ENCODE measurements around the gene DAPL1.

DAPL1 gene

GRCh38 chr2:158795195-158795924, at the start of gene DAPL1:
Gene DAPL1, plus strand, starts transcription at chr2:158795317. Its CDS starts 56 bp downstream, at chr2:158795373.
- peak within 1 kb of the TSS in 11 of 21 experiments; percentile 4 to 81 (median 42) for H3K27ac ChIP-seq
- peak within 1 kb of the TSS in 6 of 7 experiments; percentile 20 to 44 (median 24) for H3K4me3 ChIP-seq

- Histone ChIP-seq H3K4me3 (no peak overlapping the region), H3K27ac (peak overlapping the region in 3 of 21 experiments; percentile 6 to 18 (median 15))
Measured at GRCh38 chr2:158745866-158746382, 49.2 kb upstream of the DAPL1 start.

- no peak overlapping the region for H3K4me3 ChIP-seq
- peak overlapping the region in 1 of 21 experiments; percentile 15 for H3K27ac ChIP-seq
Measured at GRCh38 chr2:158746488-158746887, 48.6 kb upstream of the DAPL1 start.

GRCh38 chr2:158747281-158747680, 47.8 kb upstream of the DAPL1 start:
- H3K4me3 ChIP-seq: no peak overlapping the region
- peak overlapping the region in 1 of 21 experiments; percentile 15 for H3K27ac ChIP-seq

GRCh38 chr2:158748926-158749590, 46.1 kb upstream of the DAPL1 start:
- no peak overlapping the region for H3K27ac ChIP-seq
- no peak overlapping the region for H3K4me3 ChIP-seq

- no peak overlapping the region for H3K4me3 ChIP-seq
- no peak overlapping the region for H3K27ac ChIP-seq
Measured at GRCh38 chr2:158750458-158751125, 44.5 kb upstream of the DAPL1 start.

- Histone ChIP-seq H3K27ac (peak overlapping the region in 1 of 21 experiments; percentile 1), H3K4me3 (peak overlapping the region in 1 of 7 experiments; percentile 11)
Measured at GRCh38 chr2:158753641-158754611, 41.2 kb upstream of the DAPL1 start.

- no peak overlapping the region for H3K27ac ChIP-seq
- H3K4me3 ChIP-seq: no peak overlapping the region
Measured at GRCh38 chr2:158755310-158756087, 39.6 kb upstream of the DAPL1 start.

GRCh38 chr2:158756331-158756730, 38.8 kb upstream of the DAPL1 start:
- Histone ChIP-seq H3K27ac (no peak overlapping the region), H3K4me3 (no peak overlapping the region)

- no peak overlapping the region for H3K27ac ChIP-seq
- no peak overlapping the region for H3K4me3 ChIP-seq
Measured at GRCh38 chr2:158756976-158757375, 38.1 kb upstream of the DAPL1 start.

- Histone ChIP-seq H3K27ac (peak overlapping the region in 13 of 21 experiments; percentile 2 to 90 (median 49)), H3K4me3 (no peak overlapping the region)
Measured at GRCh38 chr2:158760887-158761286, 34.2 kb upstream of the DAPL1 start.

GRCh38 chr2:158761621-158762020, 33.5 kb upstream of the DAPL1 start:
- Histone ChIP-seq H3K4me3 (no peak overlapping the region), H3K27ac (peak overlapping the region in 17 of 21 experiments; percentile 3 to 90 (median 69))

GRCh38 chr2:158762336-158762735, 32.8 kb upstream of the DAPL1 start:
- H3K4me3 ChIP-seq: no peak overlapping the region
- H3K27ac ChIP-seq: peak overlapping the region in 20 of 21 experiments; percentile 27 to 90 (median 66)

GRCh38 chr2:158766524-158766923, 28.6 kb upstream of the DAPL1 start:
- no peak overlapping the region for H3K4me3 ChIP-seq
- peak overlapping the region in 2 of 21 experiments; percentile 70 to 78 for H3K27ac ChIP-seq

- no peak overlapping the region for H3K4me3 ChIP-seq
- H3K27ac ChIP-seq: peak overlapping the region in 4 of 21 experiments; percentile 0 to 54 (median 32)
Measured at GRCh38 chr2:158772306-158773078, 22.6 kb upstream of the DAPL1 start.

- no peak overlapping the region for H3K4me3 ChIP-seq
- peak overlapping the region in 4 of 21 experiments; percentile 0 to 54 (median 32) for H3K27ac ChIP-seq
Measured at GRCh38 chr2:158773121-158773520, 22.0 kb upstream of the DAPL1 start.

GRCh38 chr2:158774681-158775080, 20.4 kb upstream of the DAPL1 start:
- Histone ChIP-seq H3K27ac (peak overlapping the region in 1 of 21 experiments; percentile 4), H3K4me3 (no peak overlapping the region)
